Epithelial cell of esophagus (primary cell): ENCODE data around the gene SAMD9L.
A peak's percentile ranks its signal among the peaks of the same experiment; 100 is the strongest.

Experiments used
- DNase-seq: peaks from one replicate; pipeline ENCODE4 v3.0.0; 2010; ENCODE audit warnings: low read depth
- H3K4me3 ChIP-seq: 2 replicates; pipeline ENCODE4 v1.5.1; 2011; ENCODE audit warnings: mild to moderate bottlenecking, low read length, control low read depth
- CTCF ChIP-seq: IDR thresholded peaks from 2 replicates; pipeline ENCODE4 v1.5.1; 2011; ENCODE audit warnings: low read depth, mild to moderate bottlenecking, low read length, control low read depth, inconsistent platforms; ENCODE audit not compliant: insufficient read depth; ENCODE audit errors: missing control alignments

SAMD9L gene

GRCh38 chr7:93115796-93116195 lies 32.4 kb downstream of the SAMD9L start:
- TF ChIP-seq CTCF = no peak
- H3K4me3 ChIP-seq = no peak overlapping the region

DNA sequence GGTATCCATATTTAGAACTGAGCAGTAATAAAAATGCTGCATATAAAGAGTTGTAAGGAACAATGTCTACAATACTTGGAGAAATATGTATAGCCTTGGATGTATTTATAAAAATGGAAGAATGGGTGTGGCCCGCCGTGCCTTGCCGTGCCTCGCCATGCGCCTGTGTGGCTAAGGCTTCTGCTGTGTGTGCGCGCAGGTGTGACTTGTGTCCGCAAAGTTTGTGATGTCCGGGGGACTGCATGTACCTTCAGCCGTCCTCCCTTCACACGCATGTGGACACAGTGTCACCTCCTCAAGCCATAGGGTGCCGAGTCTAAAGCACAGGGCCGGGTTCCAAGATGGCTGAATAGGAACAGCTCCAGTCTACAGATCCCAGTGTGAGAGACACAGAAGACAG lies 40.2 kb downstream of the SAMD9L start:
- TF ChIP-seq CTCF = no peak
- no peak for DNase-seq
- no peak overlapping the region for H3K4me3 ChIP-seq

More at GRCh38 chr7:93115796-93116195, 32.4 kb downstream of the SAMD9L start:
- peak; percentile 86 for DNase-seq

GRCh38 chr7:93097388-93097787 lies 50.8 kb downstream of the SAMD9L start:
- DNase-seq = no peak
- H3K4me3 ChIP-seq = no peak overlapping the region
- TF ChIP-seq CTCF = no peak

- peak; percentile 72 for DNase-seq
- peak; percentile 63 for TF ChIP-seq CTCF
- no peak overlapping the region for H3K4me3 ChIP-seq
Observed at GRCh38 chr7:93092757-93093370, 55.3 kb downstream of the SAMD9L start.
